ENCODE data around the gene SPAG4.

Gene SPAG4

GRCh38 chr20:35582741-35583404 is 32.8 kb upstream of the SPAG4 start:
- POLR2A ChIA-PET, result no interaction called here
- Histone ChIP-seq H3K4me1 (ENCODE audit: control insufficient read depth, insufficient read depth, low read length) (no peaks in the 10 kb centered on the region), H3K36me3 (ENCODE audit: control insufficient read depth in 2 of 2, insufficient read depth in 1 of 2, low read length in 2 of 2) (peaks cover 0 to 5% of the 10 kb centered on the region in 2 experiments; a peak in 1 of 3 replicates), H3K4me3 (ENCODE audit: low read depth, low read length) (no peak overlapping the region), H3K9me3 (ENCODE audit: control insufficient read depth, insufficient read depth, low read depth, low read length) (no peaks in the 10 kb centered on the region), H3K27ac (ENCODE audit: extremely low read depth, low read depth, low read length) (no peak overlapping the region)
- TF ChIP-seq ZNF654 (tag by site-specific recombination; IDR thresholded peaks at IDR 0.05; ENCODE audit: low read depth) (no peak), SCRT1 (tag by site-specific recombination; IDR thresholded peaks at IDR 0.05; ENCODE audit: borderline replicate concordance) (no peak), ZNF561 (tag by site-specific recombination; IDR thresholded peaks at IDR 0.05; ENCODE audit: borderline replicate concordance) (no peak), CTCF (tag by site-specific recombination; IDR thresholded peaks at IDR 0.05) (no peak), ZBTB7A (tag by site-specific recombination; IDR thresholded peaks at IDR 0.05; ENCODE audit: low read depth) (no peak), ZBTB17 (tag by site-specific recombination; IDR thresholded peaks at IDR 0.05) (no peak), ZNF280D (tag by site-specific recombination; IDR thresholded peaks at IDR 0.05) (no peak), ZNF701 (tag by site-specific recombination; IDR thresholded peaks at IDR 0.05) (no peak), ZNF585B (tag by site-specific recombination; IDR thresholded peaks at IDR 0.05) (no peak), SETDB1 (IDR thresholded peaks at IDR 0.05; ENCODE audit: insufficient read length, low read length) (no peak), ZBTB26 (tag by site-specific recombination; optimal IDR thresholded peaks at IDR 0.05) (no peak), BCL6B (tag by site-specific recombination; IDR thresholded peaks at IDR 0.05) (no peak), RBAK (tag by site-specific recombination; IDR thresholded peaks at IDR 0.05) (no peak), ZNF530 (tag by site-specific recombination; IDR thresholded peaks at IDR 0.05; ENCODE audit: low read depth) (no peak), ZSCAN18 (tag by site-specific recombination; IDR thresholded peaks at IDR 0.05) (no peak), ZNF548 (tag by site-specific recombination; IDR thresholded peaks at IDR 0.05) (no peak), ZFP69B (tag by site-specific recombination; IDR thresholded peaks at IDR 0.05) (no peak)
- CTCF ChIA-PET, result interaction anchor here (0.9 kb wide), 1 partner anchor 22 kb away, joined by 3 read pairs; no protein-coding TSS in a partner anchor
